Esophagus squamous epithelium (tissue), 4 donors: ENCODE results near the gene ZNF516.

Experiments used
- POLR2A ChIP-seq, 4 donors: fragments of 450-650 bp; IDR thresholded peaks; one replicate each; pipeline ENCODE4 v1.6.1; 2017; ENCODE audit warnings: antibody characterized with exemption in 4 of 4, mild to moderate bottlenecking in 4 of 4, moderate library complexity in 3 of 4
- TF ChIP-seq, protein P1 (sequence below), 6 experiments: fragments of 450-650 bp in 4 of 6; fragments of 200-600 bp in 2 of 6; sonication (generic) in 2 of 6; IDR thresholded peaks; one replicate each; pipeline ENCODE4 v1.5.1; 2016 to 2019; ENCODE audit warnings: antibody characterized with exemption in 6 of 6, mild to moderate bottlenecking in 4 of 6, moderate library complexity in 4 of 6

DNA sequence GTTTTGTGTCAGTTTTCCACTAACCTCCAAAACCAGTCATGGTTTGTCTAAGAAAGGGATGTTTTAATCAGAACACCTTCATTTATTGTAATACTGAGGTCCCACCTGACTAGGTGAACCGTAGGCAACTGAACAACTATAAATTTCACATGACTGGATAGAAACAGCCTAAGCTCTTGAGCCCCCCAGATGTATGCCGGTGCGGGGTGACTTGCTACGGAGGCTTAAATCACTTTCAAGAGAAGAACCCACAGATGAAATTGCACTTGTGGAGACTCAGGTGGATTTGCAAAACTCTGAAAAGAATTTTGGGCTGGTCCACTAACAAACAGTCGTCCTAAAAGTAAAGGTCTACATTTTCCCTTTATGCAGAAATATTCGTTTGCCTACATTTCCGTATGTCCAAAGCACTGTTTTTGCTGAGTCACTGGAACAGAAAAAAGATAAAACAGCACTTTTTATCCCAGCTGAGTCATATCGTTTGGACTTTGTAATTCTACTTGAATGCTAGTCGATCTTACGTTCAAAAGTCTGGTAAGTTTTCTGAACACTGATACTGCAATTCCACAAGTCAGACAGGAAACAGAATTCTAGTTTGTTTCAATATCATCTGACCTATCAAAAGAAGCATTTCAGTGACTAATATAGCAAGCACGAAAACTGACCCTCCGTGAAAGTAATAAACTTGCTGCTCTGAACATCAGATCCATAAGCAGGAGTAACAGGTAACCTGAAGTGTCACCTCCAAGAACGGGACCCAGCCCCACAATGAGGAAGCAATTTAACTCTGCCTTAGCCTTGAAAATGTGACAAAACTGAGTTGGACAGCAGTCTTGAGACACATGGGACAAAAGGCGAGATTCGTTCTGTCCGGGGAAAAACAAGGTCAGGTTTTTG, 18.1 kb downstream of the ZNF516 start:
- TF ChIP-seq, protein P1, sequence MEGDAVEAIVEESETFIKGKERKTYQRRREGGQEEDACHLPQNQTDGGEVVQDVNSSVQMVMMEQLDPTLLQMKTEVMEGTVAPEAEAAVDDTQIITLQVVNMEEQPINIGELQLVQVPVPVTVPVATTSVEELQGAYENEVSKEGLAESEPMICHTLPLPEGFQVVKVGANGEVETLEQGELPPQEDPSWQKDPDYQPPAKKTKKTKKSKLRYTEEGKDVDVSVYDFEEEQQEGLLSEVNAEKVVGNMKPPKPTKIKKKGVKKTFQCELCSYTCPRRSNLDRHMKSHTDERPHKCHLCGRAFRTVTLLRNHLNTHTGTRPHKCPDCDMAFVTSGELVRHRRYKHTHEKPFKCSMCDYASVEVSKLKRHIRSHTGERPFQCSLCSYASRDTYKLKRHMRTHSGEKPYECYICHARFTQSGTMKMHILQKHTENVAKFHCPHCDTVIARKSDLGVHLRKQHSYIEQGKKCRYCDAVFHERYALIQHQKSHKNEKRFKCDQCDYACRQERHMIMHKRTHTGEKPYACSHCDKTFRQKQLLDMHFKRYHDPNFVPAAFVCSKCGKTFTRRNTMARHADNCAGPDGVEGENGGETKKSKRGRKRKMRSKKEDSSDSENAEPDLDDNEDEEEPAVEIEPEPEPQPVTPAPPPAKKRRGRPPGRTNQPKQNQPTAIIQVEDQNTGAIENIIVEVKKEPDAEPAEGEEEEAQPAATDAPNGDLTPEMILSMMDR (IDR thresholded peaks at IDR 0.05): no peak
- no peak for TF ChIP-seq POLR2A (IDR thresholded peaks at IDR 0.05)
